Choroid plexus epithelial cell (primary cell): ENCODE data around the gene TBC1D9.

Experiments
- DNase-seq: peaks from one replicate; pipeline ENCODE4 v3.0.0-alpha.2; 2010; ENCODE audit warnings: low read depth
- H3K4me3 ChIP-seq: 2 replicates; pipeline ENCODE4 v1.5.1; 2011; ENCODE audit warnings: low read depth, mild to moderate bottlenecking, control low read depth, low read length, moderate library complexity
- TF ChIP-seq, protein P1 (sequence below): conservative IDR thresholded peaks from 2 replicates; pipeline ENCODE4 v1.5.1; 2011; ENCODE audit warnings: low read depth, mild to moderate bottlenecking, control low read depth, inconsistent platforms, low read length, moderate library complexity

The TBC1D9 gene

DNA sequence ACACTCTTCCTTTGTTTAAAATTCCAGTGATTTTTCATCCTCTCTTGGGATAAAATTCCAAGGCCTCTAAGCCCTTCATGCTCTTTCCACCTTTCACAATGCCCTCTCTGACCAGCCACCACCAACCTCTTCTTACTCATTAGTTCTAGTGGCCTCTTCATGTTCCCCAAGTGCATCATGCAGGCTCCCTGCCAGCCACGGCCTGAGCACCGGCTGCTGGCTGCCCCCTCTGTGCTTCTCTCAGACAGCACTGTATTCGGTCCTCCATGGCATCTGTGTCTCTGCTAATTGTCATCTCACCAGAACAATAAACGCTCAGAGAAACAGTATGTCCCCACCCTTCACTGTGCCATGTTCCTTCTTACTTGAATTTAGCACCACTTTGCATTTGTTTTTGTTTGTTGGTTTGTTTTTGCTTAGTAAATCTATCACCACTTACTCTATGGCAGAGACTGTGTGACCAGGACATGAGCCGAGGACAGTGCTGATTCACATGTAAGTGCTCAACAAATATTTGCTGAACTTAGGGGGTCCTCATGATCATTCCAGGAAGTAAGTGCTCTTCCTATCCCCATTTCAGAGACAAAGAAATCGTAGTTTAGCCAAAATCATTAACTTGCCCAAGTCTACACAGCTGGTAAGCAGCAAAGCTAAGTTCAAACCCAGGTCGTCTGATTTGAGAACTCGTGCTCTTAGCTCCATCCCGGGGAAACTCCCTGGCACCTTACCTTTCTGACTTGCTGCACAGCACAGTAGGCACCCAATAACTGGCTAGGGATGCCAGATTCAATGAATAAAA is 110.4 kb downstream of the TBC1D9 start:
- DNase-seq: no peak
- H3K4me3 ChIP-seq: no peak overlapping the region
- TF ChIP-seq, protein P1, sequence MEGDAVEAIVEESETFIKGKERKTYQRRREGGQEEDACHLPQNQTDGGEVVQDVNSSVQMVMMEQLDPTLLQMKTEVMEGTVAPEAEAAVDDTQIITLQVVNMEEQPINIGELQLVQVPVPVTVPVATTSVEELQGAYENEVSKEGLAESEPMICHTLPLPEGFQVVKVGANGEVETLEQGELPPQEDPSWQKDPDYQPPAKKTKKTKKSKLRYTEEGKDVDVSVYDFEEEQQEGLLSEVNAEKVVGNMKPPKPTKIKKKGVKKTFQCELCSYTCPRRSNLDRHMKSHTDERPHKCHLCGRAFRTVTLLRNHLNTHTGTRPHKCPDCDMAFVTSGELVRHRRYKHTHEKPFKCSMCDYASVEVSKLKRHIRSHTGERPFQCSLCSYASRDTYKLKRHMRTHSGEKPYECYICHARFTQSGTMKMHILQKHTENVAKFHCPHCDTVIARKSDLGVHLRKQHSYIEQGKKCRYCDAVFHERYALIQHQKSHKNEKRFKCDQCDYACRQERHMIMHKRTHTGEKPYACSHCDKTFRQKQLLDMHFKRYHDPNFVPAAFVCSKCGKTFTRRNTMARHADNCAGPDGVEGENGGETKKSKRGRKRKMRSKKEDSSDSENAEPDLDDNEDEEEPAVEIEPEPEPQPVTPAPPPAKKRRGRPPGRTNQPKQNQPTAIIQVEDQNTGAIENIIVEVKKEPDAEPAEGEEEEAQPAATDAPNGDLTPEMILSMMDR: no peak

DNA sequence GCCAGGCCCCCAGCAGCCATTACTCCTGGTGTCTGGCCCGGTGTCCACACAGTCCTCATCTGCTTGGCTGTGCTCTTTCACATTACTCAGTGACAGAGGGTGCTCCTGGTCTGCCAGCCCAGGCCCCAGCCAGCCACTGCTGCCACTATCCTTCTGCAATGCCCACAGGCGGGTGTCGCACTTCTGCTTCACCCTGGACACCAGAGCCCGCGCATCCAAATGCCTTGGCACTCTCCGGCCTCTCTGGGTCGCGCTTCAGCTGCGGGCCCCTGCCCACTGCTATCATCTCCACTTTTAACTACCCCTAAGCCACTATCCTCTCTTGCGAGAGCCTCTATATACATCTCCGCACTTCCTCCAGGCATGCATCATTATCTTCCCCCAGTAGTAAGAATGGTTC is 111.0 kb downstream of the TBC1D9 start:
- TF ChIP-seq, protein P1: no peak
- no peak for DNase-seq
- H3K4me3 ChIP-seq: no peak overlapping the region

DNA sequence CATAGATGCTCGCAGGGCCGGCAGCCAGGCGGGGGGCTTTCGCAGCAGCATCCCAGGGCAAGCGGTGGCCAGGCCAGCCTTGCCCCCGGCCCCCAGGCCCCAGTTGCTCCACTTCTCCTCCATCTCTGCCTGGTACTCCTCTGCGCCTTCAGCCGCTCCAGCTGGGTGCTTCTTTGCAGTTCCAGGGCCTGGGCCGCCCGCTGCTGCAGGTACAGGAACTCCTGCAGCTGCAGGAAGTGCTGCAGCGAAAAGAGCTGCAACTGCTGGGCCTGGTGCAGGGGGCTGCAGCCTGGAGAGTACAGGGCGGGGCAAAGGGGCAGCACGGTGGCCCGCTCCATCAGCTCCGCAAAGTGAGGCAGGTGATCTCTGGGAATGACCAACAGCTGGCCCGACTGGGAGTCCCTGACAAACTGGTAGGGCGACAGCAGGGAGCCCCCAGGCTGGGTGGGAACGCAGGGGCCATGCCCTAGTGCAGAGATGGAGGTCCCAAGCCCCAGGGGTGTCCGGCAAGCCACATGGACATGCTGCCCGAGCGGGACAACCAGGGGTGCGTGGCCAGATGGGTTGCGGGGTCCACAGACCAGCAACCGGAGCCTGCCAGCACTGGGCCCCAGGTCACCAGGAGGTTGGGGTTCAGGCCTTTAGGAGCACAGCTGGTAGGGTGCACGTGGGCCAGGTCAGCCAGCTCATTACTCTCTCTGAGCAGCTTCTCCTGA is 111.6 kb downstream of the TBC1D9 start:
- DNase-seq: no peak
- TF ChIP-seq, protein P1: no peak
- no peak overlapping the region for H3K4me3 ChIP-seq

DNA sequence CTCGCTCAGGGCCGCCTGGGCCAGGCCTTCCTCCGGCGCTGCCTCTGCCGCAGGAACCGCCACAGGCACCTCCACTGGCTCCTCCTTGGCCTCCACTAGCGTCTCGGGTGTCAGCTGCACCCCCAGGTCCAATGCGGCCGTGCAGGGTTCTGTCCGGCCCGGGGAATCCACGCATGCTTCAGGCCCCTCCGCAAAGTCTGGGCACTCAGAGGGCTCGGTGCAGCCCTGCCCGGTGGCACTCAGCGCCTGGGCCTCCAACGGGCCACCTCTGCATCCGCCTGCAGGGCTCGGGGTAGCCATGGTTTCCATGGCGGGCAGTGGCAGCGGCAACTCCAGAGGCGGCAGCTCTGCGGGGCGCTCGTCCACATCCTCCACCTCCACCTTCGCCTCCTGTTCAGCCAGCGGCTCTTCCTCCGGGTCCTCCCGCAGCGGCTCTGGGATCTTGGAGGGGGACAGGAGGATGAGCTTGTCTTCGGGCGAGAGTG is 112.6 kb downstream of the TBC1D9 start:
- no peak overlapping the region for H3K4me3 ChIP-seq
- no peak for DNase-seq
- TF ChIP-seq, protein P1: no peak

DNA sequence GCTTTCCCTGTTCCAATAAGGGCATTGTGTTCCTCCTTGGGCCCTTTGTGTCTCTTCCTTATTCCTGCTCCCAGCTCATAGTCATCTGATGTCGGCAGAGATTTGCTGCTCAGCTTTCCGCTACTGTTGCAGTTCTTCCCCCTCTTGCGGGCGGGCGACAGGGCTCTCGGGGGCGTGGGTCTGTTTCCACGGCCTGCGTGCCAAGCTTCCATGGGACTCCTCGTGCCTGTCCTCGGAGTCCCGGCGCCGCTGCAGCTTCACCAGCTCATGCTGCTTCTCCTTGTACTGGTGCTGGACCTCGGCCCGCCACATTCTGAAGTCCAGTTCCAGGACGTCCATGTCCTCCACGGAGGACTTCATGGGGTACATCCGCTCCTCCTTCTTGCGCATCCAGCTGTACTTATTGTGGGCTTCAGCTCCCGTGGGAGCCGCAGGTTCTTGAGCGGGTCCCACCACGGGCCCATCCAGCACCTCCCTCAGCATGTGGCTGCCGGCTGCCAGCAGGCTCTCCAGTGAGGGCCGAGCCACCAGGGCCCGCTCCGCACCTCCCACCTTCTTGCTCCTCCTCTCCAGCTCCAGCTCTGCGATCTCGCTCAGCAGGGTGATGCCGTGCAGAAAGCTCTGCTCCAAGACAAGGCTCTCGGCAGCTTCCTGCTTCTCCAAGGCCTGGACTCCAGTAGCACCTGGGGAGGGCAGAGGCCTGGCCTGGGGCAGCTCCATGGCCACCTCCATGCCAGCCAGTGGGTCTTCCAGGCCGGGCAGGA is 113.3 kb downstream of the TBC1D9 start:
- no peak for DNase-seq
- no peak overlapping the region for H3K4me3 ChIP-seq
- TF ChIP-seq, protein P1: no peak

DNA sequence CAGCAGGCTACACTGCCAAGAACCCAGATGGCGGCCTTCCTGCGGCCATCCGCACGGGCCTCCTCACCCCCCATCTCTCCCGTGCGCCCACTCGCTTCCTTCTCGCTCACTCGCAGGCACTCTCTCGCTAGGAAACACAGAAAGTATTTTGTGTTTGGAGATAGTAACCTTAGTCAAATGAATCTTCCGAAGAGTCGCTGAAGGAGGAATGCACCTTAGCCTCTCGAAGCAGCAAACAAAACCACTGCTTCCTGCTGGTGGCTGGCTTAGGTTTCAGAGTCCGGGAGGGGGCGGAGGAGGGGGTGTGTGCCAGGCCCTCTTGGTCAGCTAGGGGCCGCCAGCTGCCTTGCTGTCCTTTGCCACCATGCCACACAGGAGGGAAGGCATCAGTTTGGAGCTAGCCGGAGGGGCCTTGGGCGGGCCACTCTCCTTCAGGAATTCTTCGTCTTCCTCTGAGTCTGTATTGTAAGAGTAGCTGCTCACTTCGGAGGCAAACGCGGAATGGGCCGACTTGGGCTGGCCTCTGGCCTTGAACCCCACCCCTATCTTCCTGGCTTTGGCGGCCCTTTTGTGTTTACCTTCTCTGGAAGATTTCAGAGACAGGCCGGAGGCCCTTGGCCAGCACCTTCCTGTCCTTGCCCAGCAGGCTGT is 114.3 kb downstream of the TBC1D9 start:
- DNase-seq: peak; percentile 44
- H3K4me3 ChIP-seq: peak overlapping the region; percentile 24
- TF ChIP-seq, protein P1: peak; percentile 28
